Measurements from ENCODE around the gene GNG13.
"Not testable (repeated sequence)": the region's sequence is repeated elsewhere in the genome, so short reads cannot be mapped to it uniquely, and the experiment has no call there.

Gene GNG13

GRCh38 chr16:831571-832413, 31.3 kb upstream of the GNG13 start:
- DNase-seq = no peak

- DNase-seq = no peak
Measured at GRCh38 chr16:830871-831570, 30.5 kb upstream of the GNG13 start.

- DNase-seq = no peak
Measured at GRCh38 chr16:830107-830870, 29.8 kb upstream of the GNG13 start.

GRCh38 chr16:828891-829290, 28.4 kb upstream of the GNG13 start:
- DNase-seq = no peak

DNA sequence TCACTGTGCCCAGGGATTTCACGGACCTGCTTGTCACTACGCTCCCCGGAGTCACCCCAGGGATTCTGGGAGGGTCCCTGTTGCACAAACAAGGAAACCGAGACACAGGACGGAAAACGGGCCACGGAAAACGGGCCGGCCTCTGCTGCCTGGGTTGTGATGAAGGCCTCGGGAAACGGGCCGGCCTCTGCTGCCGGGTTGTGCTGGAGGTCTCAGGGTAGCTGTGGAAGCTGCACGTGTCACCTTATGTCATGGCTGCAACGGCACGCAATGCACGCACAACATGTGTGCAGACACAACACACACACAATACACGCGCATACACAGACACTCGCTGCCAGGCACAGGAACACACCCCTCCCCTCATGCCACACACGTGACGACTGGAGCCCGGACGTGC, 27.0 kb upstream of the GNG13 start:
- no peak for DNase-seq

DNA sequence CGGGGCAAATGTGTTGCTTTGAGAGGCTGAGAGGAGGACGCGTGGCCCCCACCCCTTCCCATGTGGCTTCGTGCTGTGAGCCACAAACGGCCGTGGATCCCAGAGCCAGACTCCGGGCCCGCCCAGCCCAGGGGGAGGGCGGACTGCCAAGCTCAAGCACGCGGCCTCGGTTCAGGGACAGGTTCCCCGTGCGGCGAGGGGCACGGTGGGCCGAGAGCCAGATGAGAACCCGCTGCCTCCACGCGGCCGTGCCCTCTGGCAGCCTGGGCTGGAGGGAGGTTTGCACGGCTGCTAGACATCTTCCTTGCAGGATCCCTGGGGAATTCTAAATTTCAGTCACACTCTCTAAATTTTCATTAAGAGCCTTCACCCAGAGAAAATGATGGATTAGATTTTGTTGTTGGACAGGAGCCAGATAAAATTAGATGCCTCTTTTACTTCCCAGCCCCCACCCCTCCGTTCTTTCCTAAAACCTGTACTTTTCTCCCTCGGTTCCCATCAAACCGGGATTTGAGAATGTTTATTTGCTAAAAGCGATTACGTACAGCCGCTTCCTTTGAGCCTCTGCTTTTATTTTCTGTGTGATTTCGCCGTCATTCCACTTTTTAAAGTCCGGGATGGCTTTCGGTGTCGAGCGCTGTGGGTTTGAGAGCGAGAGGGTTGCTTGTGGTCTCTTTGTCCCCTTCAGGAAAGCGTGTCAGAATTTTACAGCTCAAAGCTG, 25.0 kb upstream of the GNG13 start:
- DNase-seq = no peak

- no peak for DNase-seq
Measured at GRCh38 chr16:824601-825000, 24.1 kb upstream of the GNG13 start.

DNA sequence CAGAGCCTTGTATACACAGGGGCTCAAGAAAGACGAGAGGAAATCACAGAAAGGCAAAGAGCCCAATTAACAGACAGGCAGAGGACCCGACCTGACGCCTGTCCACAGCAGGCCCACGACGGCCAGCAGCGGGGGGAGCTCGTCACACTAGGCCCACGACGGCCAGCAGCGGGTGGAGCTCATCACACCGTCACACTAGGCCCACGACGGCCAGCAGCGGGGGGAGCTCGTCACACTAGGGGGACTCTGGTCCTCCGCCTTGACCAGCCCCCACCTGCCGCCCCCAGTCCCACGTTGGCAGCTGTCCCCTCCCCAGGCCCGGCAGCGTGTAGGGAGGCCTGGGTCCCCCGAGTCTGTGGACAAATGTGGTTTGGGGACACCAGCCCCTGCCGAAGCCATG, 23.7 kb upstream of the GNG13 start:
- DNase-seq = no peak

GRCh38 chr16:822909-823297, 22.4 kb upstream of the GNG13 start:
- DNase-seq = no peak

DNA sequence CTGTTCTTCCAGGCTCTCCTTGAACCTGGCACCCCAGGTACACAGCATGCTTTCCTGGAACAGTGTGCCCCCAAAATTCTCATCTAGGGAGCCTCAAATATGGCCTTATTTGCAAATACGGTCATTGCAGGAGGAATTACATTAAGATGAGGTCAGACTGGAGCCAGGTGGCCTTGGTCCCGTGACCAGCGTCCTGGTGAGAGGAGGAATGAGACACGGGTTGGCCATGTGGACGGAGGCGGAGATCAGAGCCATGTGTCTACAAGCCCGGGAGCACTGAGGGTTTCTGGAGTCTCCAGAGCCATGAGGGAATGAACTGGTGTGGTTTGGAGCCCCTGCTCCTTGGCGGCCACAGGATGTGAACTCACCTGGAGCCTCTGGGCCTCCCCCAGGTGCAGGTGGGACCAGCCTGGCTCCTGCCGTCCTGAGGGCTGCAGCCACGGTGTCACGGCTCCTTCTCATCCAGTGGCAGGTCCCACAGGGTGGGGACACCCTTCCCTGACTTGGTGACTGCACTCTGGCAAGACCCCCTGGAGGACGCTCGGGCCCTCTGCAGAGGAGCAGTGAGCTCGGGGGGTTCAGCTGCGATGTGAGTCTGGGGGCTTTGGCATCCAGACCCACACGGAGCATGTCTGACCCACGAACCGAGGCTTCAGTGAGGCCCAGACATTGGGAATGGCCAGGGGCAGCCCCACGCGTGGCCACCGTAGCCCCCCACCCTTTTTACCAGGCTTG, 21.8 kb upstream of the GNG13 start:
- no peak for DNase-seq

DNA sequence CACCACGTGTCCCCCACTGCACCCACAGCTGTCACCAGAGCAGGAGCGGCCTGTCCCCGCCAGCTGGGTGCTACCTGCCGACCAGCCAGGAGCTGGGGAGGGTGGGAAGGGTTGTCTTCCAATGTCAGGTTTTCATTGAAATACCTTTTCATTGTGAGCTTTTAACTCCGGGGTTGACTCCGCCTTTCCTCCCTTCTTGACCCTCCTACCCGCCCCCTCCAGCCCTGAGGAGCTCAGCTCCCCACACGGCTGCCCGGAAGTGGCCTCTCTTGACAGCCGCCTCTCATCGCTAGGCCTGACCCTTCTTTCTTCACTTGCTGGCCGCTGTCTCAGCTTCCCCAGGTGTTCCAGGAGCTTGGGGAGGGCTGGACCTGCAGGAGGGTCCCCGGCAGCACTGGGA, 21.2 kb upstream of the GNG13 start:
- DNase-seq = no peak

GRCh38 chr16:820748-821147, 20.2 kb upstream of the GNG13 start:
- DNase-seq = no peak

GRCh38 chr16:820044-820408, 19.5 kb upstream of the GNG13 start:
- DNase-seq = not testable (repeated sequence)

- no peak for DNase-seq
Measured at GRCh38 chr16:819336-820043, 19.0 kb upstream of the GNG13 start.

DNA sequence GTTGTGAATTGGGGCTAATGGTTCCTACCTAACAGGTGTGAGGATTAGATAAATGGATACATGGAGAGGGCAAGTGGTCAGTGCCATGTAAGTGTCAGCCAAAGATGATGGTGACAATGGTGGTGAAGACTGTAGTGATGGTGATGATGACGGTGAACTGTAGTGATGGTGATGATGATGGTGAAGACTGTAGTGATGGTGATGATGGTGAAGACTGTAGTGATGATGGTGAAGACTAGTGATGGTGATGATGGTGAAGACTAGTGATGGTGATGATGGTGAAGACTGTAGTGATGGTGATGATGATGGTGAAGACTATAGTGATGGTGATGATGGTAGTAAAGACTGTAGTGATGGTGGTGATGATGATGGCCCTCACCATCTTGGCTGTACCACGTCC, 18.1 kb upstream of the GNG13 start:
- no peak for DNase-seq

GRCh38 chr16:818132-818531, 17.6 kb upstream of the GNG13 start:
- DNase-seq = no peak

DNA sequence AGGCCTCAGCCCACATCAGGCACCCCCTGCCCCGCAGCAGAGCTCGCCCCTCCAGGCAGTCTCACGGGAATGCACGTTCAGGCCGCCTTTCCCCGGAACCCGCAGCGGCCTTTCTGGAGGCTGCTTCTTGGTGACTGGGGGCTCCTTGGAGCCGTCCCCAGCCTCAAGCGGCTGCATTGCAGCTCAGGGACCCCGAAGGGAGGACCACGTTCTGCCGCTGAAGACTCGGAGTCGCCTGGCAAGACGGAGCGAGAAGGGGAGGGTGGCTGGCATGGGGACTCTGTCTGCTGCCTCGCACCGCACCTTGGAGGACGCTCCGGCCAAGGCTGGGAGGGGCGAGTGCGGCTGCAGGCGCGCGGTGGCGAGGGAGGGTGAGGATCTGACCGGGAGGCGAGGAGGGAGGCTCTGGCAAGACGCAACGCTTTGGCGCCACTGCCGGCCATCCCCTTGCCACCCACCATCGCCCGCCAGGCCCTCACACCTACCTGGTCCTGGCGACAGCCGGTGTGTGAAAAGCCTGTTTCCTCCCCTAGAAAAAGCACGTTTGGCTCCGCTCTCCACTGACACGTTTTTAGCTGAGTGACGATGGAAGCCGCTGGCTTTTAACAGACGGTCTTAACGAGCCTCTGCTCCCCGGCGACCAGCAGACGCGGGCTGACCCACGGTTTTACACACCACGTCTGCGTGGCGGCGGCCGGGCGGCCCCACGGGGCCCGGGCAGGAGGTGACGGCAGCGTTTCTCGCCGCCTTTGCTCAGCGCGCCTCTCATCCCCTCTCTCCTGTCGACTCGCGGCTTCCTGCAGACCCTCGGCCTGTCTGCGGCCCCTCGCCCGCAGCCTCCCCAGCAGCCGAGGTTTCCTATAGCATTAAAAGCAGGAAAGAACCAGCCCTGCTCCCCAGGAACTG, 16.7 kb upstream of the GNG13 start:
- no peak for DNase-seq

DNA sequence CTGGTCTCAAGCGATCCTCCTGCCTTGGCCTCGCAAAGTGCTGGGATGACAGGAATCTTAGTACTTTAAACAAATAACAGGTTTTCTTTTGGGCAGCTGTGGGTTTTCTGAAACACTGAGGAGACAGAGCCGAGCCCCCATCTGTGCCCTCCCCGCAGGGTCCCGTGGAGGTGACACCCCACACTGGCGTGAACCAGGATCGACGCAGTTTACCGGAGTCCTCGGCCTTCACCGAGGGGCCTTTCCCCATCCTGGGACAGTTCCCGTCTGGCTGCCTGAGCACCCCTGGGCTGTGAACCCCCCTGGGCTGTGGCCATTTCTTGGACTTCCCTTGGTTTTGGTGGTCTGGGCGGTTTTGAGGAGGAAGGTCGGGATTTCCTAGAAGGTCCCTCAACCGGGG, 15.3 kb upstream of the GNG13 start:
- no peak for DNase-seq

- no peak for DNase-seq
Measured at GRCh38 chr16:814974-815373, 14.4 kb upstream of the GNG13 start.

DNA sequence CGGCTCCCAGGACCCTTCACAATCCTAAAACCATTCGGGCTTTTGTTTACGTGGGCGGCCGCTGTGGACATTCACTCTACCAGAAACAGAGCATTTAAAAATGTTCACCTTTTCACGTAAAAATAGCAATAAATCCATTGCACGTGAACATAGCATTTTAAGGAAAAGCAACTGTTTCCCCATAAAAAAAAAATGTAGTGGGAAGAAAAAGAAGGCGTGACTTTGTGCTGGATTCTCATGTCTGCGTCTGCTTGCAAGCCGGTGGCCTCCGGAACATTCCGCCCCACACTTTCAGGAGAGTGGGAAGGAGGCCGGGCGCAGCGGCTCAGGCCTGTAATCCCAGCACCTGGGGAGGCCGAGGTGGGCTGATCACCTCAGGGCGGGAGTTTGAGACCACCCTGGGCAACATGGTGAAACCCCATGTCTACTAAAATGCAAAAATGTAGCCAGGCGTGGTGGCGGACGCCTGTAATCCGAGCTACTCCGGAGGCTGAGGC, 13.4 kb upstream of the GNG13 start:
- no peak for DNase-seq
